ENCODE data around the gene FLYWCH1. TPM values are rescaled to one million over a fixed set of nuclear protein-coding genes. Genes with fewer than 3 reads are reported as not detected.

Gene FLYWCH1
- total RNA-seq, 1 experiment from 2014 or later, result 23.3 TPM

GRCh38 chr16:2956579-2956956, 44.8 kb downstream of the FLYWCH1 start:
- ChIA-PET CTCF (interaction anchor here (0.5 kb wide), 1 partner anchor 82 kb away, joined by 4 read pairs; no protein-coding TSS in a partner anchor), POLR2A (no interaction called here)
- no peak overlapping the region for H3K4me3 Mint-ChIP-seq (ENCODE audit: unreplicated experiment)
- no TSS peak for BruUV-seq (replicated peaks)
- DNase-seq, result no peak
- H3K27me3 Mint-ChIP-seq (ENCODE audit: insufficient read depth, unreplicated experiment), result no peaks in the 10 kb centered on the region
- Histone ChIP-seq H3K9me3 (no peaks in the 10 kb centered on the region), H3K4me1 (peaks cover 8% of the 10 kb centered on the region; the same call in 1 of the 2 replicates), H3K27me3 (replicated peaks; ENCODE audit: control insufficient read depth, insufficient read depth, low read length) (no peaks in the 10 kb centered on the region), H3K36me3 (ENCODE audit: control insufficient read depth, insufficient read depth, low read length) (no peaks in the 10 kb centered on the region), H3K4me3 (ENCODE audit: low read depth, low read length) (no peak overlapping the region)
- H3K27ac Mint-ChIP-seq (ENCODE audit: unreplicated experiment), result no peak overlapping the region
- intact Hi-C loops (cut with micrococcal nuclease; ENCODE audit: unreplicated experiment), result no loop called here
- no peaks in the 10 kb centered on the region for H3K4me1 Mint-ChIP-seq (ENCODE audit: low read depth, unreplicated experiment)
- no peaks in the 10 kb centered on the region for H3K9me3 Mint-ChIP-seq (ENCODE audit: unreplicated experiment)
- TF ChIP-seq CTCF (IDR thresholded peaks at IDR 0.05; ENCODE audit: insufficient read depth in 1 of 2, low read depth in 1 of 2, low read length in 1 of 2, severe bottlenecking in 1 of 2, unreplicated experiment in 1 of 2), result no peak
- no peaks in the 10 kb centered on the region for H3K36me3 Mint-ChIP-seq (ENCODE audit: insufficient read depth, unreplicated experiment)

GRCh38 chr16:2959206-2959605, 47.5 kb downstream of the FLYWCH1 start:
- Histone ChIP-seq H3K36me3 (ENCODE audit: control insufficient read depth, insufficient read depth, low read length) (no peaks in the 10 kb centered on the region), H3K27me3 (replicated peaks; ENCODE audit: control insufficient read depth, insufficient read depth, low read length) (no peaks in the 10 kb centered on the region), H3K9me3 (no peaks in the 10 kb centered on the region), H3K4me1 (peaks cover 14% of the 10 kb centered on the region), H3K4me3 (ENCODE audit: low read depth, low read length) (no peak overlapping the region)
- Mint-ChIP-seq H3K27ac (ENCODE audit: unreplicated experiment) (no peak overlapping the region), H3K4me3 (ENCODE audit: unreplicated experiment) (no peak overlapping the region), H3K4me1 (ENCODE audit: low read depth, unreplicated experiment) (no peaks in the 10 kb centered on the region), H3K9me3 (ENCODE audit: unreplicated experiment) (no peaks in the 10 kb centered on the region), H3K36me3 (ENCODE audit: insufficient read depth, unreplicated experiment) (peaks cover 8% of the 10 kb centered on the region), H3K27me3 (ENCODE audit: insufficient read depth, unreplicated experiment) (no peaks in the 10 kb centered on the region)
- ChIA-PET POLR2A (no interaction called here), CTCF (interaction anchor here (1.2 to 2.4 kb wide), 2 partner anchors 11 to 76 kb away, joined by 3 to 10 read pairs; partner anchors contain the start of gene FLYWCH2)
- no TSS peak for BruUV-seq (replicated peaks)
- TF ChIP-seq CTCF (IDR thresholded peaks at IDR 0.05; ENCODE audit: insufficient read depth in 1 of 2, low read depth in 1 of 2, low read length in 1 of 2, severe bottlenecking in 1 of 2, unreplicated experiment in 1 of 2), result no peak
- intact Hi-C loops (cut with micrococcal nuclease; ENCODE audit: unreplicated experiment), result no loop called here
- DNase-seq, result no peak

GRCh38 chr16:2960183-2961010, 48.7 kb downstream of the FLYWCH1 start:
- Histone ChIP-seq H3K4me1 (peaks cover 14% of the 10 kb centered on the region), H3K27me3 (replicated peaks; ENCODE audit: control insufficient read depth, insufficient read depth, low read length) (no peaks in the 10 kb centered on the region), H3K4me3 (ENCODE audit: low read depth, low read length) (no peak overlapping the region), H3K36me3 (ENCODE audit: control insufficient read depth, insufficient read depth, low read length) (no peaks in the 10 kb centered on the region), H3K9me3 (no peaks in the 10 kb centered on the region)
- peaks cover 10% of the 10 kb centered on the region for H3K36me3 Mint-ChIP-seq (ENCODE audit: insufficient read depth, unreplicated experiment)
- DNase-seq, result peak in 1 of 2 experiments; percentile 40
- H3K4me3 Mint-ChIP-seq (ENCODE audit: unreplicated experiment), result no peak overlapping the region
- no peak overlapping the region for H3K27ac Mint-ChIP-seq (ENCODE audit: unreplicated experiment)
- TF ChIP-seq CTCF (IDR thresholded peaks at IDR 0.05; ENCODE audit: insufficient read depth in 1 of 2, low read depth in 1 of 2, low read length in 1 of 2, severe bottlenecking in 1 of 2, unreplicated experiment in 1 of 2), result no peak
- no peaks in the 10 kb centered on the region for H3K4me1 Mint-ChIP-seq (ENCODE audit: low read depth, unreplicated experiment)
- CTCF ChIA-PET, result interaction anchor here (1.2 to 2.4 kb wide), 2 partner anchors 10 to 77 kb away, joined by 3 to 10 read pairs; partner anchors contain the start of gene FLYWCH2
- POLR2A ChIA-PET, result no interaction called here
- H3K9me3 Mint-ChIP-seq (ENCODE audit: unreplicated experiment), result no peaks in the 10 kb centered on the region
- H3K27me3 Mint-ChIP-seq (ENCODE audit: insufficient read depth, unreplicated experiment), result no peaks in the 10 kb centered on the region
- BruUV-seq (replicated peaks), result no TSS peak
- intact Hi-C loops (cut with micrococcal nuclease; ENCODE audit: unreplicated experiment), result no loop called here

Measured in Caco-2 (cell line).